Osteocyte (in vitro differentiated cells): ENCODE data around the gene ARSI. TPM values are rescaled to one million over a fixed set of nuclear protein-coding genes. Genes with fewer than 3 reads are reported as not detected.

Source experiments
- DNase-seq: peaks from one replicate; pipeline ENCODE4 v3.0.0; 2021; ENCODE audit warnings: mixed read lengths; ENCODE audit not compliant: unreplicated experiment; ENCODE audit errors: extremely low spot score
- H3K27ac Mint-ChIP-seq: one replicate; pipeline ENCODE4 v1.8.0; 2021; ENCODE audit warnings: mild to moderate bottlenecking, mixed read lengths; ENCODE audit not compliant: unreplicated experiment
- H3K27me3 Mint-ChIP-seq: one replicate; pipeline ENCODE4 v1.8.0; 2021; ENCODE audit warnings: mixed read lengths; ENCODE audit not compliant: unreplicated experiment
- H3K36me3 Mint-ChIP-seq: one replicate; pipeline ENCODE4 v1.8.0; 2021; ENCODE audit warnings: mixed read lengths; ENCODE audit not compliant: unreplicated experiment
- H3K4me1 Mint-ChIP-seq: one replicate; pipeline ENCODE4 v1.8.0; 2021; ENCODE audit warnings: mixed read lengths; ENCODE audit not compliant: unreplicated experiment
- H3K4me3 Mint-ChIP-seq: one replicate; pipeline ENCODE4 v1.8.0; 2021; ENCODE audit warnings: mild to moderate bottlenecking, moderate library complexity, mixed read lengths; ENCODE audit not compliant: unreplicated experiment
- H3K9me3 Mint-ChIP-seq: one replicate; pipeline ENCODE4 v1.8.0; 2021; ENCODE audit warnings: mixed read lengths; ENCODE audit not compliant: unreplicated experiment
- total RNA-seq: library from RNA; stranded (reverse); gene quantifications from 2 replicates; pipeline ENCODE4 v1.2.1, GENCODE V29; 2021
- TF ChIP-seq, protein P1 (sequence below): fragments of 200-600 bp; sonication (generic); IDR thresholded peaks from 2 replicates; pipeline ENCODE4 v1.5.0; 2021; ENCODE audit warnings: antibody characterized with exemption, mild to moderate bottlenecking, moderate library complexity

Gene ARSI
- total RNA-seq, 1 donor from 2014 or later: 0.51 TPM

DNA sequence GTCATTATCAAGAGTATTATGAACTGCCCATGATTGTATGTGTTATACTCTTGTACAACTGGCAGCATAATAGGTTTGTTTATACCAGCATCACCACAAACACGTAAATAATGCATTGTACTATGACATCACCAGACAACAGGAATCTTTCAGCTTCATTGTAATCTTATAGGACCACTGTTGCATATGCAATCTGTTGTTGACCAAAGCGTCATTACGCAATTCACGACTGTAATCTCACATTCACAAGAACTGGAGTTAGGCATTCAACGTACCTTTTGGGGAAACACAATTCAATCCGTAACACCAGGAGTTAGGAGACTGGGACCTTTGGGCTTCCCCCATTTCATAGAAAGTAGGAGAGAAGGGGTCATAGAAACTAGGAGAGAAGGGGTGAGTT is 20.4 kb upstream of the ARSI start:
- TF ChIP-seq, protein P1, sequence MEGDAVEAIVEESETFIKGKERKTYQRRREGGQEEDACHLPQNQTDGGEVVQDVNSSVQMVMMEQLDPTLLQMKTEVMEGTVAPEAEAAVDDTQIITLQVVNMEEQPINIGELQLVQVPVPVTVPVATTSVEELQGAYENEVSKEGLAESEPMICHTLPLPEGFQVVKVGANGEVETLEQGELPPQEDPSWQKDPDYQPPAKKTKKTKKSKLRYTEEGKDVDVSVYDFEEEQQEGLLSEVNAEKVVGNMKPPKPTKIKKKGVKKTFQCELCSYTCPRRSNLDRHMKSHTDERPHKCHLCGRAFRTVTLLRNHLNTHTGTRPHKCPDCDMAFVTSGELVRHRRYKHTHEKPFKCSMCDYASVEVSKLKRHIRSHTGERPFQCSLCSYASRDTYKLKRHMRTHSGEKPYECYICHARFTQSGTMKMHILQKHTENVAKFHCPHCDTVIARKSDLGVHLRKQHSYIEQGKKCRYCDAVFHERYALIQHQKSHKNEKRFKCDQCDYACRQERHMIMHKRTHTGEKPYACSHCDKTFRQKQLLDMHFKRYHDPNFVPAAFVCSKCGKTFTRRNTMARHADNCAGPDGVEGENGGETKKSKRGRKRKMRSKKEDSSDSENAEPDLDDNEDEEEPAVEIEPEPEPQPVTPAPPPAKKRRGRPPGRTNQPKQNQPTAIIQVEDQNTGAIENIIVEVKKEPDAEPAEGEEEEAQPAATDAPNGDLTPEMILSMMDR: no peak
- DNase-seq: no peak
- Mint-ChIP-seq H3K27me3 (no peaks in the 10 kb centered on the region), H3K9me3 (peaks cover 3% of the 10 kb centered on the region), H3K27ac (no peak overlapping the region), H3K36me3 (no peaks in the 10 kb centered on the region), H3K4me3 (no peak overlapping the region), H3K4me1 (peaks cover 27% of the 10 kb centered on the region)

DNA sequence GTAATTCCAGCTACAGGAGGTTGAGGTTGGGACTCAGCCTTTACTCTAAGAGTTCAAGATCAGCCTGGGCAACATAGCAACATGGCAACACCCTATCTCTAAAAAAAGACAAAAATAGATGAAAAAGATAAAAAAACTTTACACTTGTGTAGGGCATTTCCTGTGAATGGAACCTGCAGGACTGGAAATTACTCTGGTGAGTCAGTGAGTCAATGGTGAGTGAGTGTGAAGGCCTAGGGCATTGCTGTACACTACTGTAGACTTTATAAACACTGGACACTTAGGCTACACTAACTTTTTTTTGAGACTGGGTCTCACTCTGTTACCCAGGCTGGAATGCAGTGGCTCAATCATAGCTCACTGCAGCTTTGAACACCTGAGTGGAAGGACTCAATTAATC is 19.5 kb upstream of the ARSI start:
- H3K4me3 Mint-ChIP-seq: no peak overlapping the region
- no peaks in the 10 kb centered on the region for H3K36me3 Mint-ChIP-seq
- H3K27me3 Mint-ChIP-seq: no peaks in the 10 kb centered on the region
- H3K27ac Mint-ChIP-seq: no peak overlapping the region
- TF ChIP-seq, protein P1: no peak
- no peak for DNase-seq
- H3K4me1 Mint-ChIP-seq: peaks cover 36% of the 10 kb centered on the region
- H3K9me3 Mint-ChIP-seq: peaks cover 3% of the 10 kb centered on the region

DNA sequence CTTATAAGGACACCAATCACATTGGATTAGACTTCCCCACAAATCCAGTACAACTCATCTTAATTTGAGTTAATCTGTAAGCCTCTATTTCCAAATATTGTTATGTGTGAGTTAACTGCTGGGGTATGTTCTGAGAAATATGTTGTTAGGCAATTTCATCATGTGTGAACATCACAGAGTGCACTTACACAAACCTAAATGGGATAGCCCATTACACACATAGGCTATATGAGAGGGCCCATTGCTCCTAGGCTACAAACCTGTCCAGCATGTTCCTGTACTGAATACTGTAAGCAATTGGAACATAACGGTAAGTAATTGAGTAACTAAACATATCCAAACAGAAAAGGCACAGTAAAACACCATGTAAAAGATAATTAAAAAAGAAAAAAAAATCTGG is 19.1 kb upstream of the ARSI start:
- TF ChIP-seq, protein P1: no peak
- DNase-seq: no peak
- H3K27me3 Mint-ChIP-seq: no peaks in the 10 kb centered on the region
- H3K9me3 Mint-ChIP-seq: peaks cover 3% of the 10 kb centered on the region
- H3K27ac Mint-ChIP-seq: no peak overlapping the region
- H3K4me3 Mint-ChIP-seq: no peak overlapping the region
- no peaks in the 10 kb centered on the region for H3K36me3 Mint-ChIP-seq
- peaks cover 40% of the 10 kb centered on the region for H3K4me1 Mint-ChIP-seq

DNA sequence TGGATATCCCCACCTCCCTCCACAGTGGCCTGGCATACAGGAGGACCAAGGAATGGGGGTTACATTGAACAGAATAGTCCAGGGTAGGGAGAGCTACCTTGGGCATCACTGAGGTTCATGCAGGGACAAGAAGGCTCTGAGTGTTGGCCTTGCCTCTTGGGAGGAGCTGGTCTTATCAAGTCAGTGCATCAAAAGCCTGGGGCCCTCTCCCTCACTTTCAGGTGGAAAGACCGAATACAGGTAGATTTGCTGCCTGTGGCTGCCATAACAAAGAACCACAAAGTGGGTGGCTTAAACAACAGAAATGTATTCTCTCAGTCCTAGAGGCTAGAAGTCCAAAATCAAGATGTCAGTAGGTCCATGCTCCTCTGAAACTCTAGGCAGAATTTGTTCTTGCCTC is 18.5 kb upstream of the ARSI start:
- Mint-ChIP-seq H3K9me3 (peaks cover 3% of the 10 kb centered on the region), H3K4me1 (peaks cover 40% of the 10 kb centered on the region), H3K27ac (no peak overlapping the region), H3K4me3 (no peak overlapping the region), H3K27me3 (no peaks in the 10 kb centered on the region), H3K36me3 (no peaks in the 10 kb centered on the region)
- TF ChIP-seq, protein P1: no peak
- DNase-seq: no peak

DNA sequence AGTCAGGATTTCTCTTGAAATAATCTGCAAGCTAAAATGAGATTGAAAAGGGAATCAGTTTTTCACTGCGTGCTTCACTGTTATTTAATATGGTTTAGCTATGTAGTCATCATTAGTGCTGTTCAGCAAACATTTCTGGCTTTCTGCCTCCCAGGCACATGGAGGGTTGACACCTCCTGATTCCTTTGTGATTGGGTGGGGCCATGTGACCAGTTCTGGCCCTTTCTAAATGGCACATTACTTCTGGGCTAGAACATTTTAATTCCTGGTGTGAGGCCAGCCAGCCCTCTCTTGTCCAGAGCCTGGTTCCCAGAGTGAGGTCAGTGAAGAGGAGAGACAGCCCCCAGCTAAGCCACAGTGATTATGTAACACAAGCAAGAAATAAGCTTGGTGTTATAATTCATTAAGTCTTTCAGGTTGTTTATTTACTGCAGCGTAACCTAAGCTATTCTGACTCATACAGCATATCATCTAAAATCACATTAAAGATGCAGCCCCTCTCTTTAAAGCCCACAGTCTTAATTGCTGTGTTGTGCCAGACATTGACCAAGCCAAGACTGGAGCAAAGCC is 17.4 kb upstream of the ARSI start:
- H3K27me3 Mint-ChIP-seq: no peaks in the 10 kb centered on the region

More for the DNA sequence above, 17.4 kb upstream of the ARSI start:
- no peak overlapping the region for H3K4me3 Mint-ChIP-seq
- H3K27ac Mint-ChIP-seq: peak overlapping the region; percentile 56
- no peak for DNase-seq
- H3K9me3 Mint-ChIP-seq: peaks cover 3% of the 10 kb centered on the region
- TF ChIP-seq, protein P1: no peak
- H3K4me1 Mint-ChIP-seq: peaks cover 40% of the 10 kb centered on the region
- H3K36me3 Mint-ChIP-seq: no peaks in the 10 kb centered on the region
